PC-9 (cell line): Measurements from ENCODE around the gene GUK1. TPM values are rescaled to one million over a fixed set of nuclear protein-coding genes. Genes with fewer than 3 reads are reported as not detected.

Experiments used
- BruUV-seq: library from RNA; stranded (reverse); fragments of 400-500 nt; replicated peaks from 2 replicates; lab custom pipeline; 2021; lab: Mats Ljungman, UMichigan
- CTCF ChIA-PET: fragments of 300-600 bp; sonication (Branson Sonifier 250); formaldehyde crosslinking; loops from one replicate; lab custom pipeline; 2022; ENCODE audit warnings: antibody characterized with exemption; lab: Charles Lee
- POLR2A ChIA-PET: fragments of 300-600 bp; sonication (Branson Sonifier 250); formaldehyde crosslinking; loops from one replicate; lab custom pipeline; 2022; ENCODE audit warnings: antibody characterized with exemption; ENCODE audit not compliant: unreplicated experiment; lab: Charles Lee
- DNase-seq, 2 experiments: peaks; one replicate each; pipeline versions ENCODE4 v3.0.0 to v3.0.0-alpha.2; 2015 to 2022; ENCODE audit warnings: mixed read lengths in 1 of 2
- H2AFZ ChIP-seq: fragments of 200-600 bp; sonication (generic); 2 replicates; pipeline ENCODE4 v1.8.1; 2017; ENCODE audit warnings: antibody characterized with exemption
- H3F3A ChIP-seq: fragments of 200-600 bp; sonication (generic); 2 replicates; pipeline ENCODE4 v1.8.1; 2017; ENCODE audit warnings: antibody characterized with exemption, mild to moderate bottlenecking, low read depth; ENCODE audit not compliant: insufficient read depth
- H3K27ac ChIP-seq: fragments of 200-600 bp; sonication (generic); 2 replicates; pipeline ENCODE4 v1.6.1; 2016; ENCODE audit warnings: mixed run types
- H3K27me3 ChIP-seq: fragments of 200-600 bp; sonication (generic); 2 replicates; pipeline ENCODE4 v1.6.1; 2016; ENCODE audit warnings: low read depth, mixed run types; ENCODE audit not compliant: insufficient read depth
- H3K36me3 ChIP-seq: fragments of 200-600 bp; sonication (generic); 2 replicates; pipeline ENCODE4 v1.6.1; 2016; ENCODE audit warnings: low read depth, mixed run types
- H3K4me1 ChIP-seq: fragments of 200-600 bp; sonication (generic); replicated peaks from 2 replicates; pipeline ENCODE4 v1.6.1; 2016; ENCODE audit warnings: mixed run types; ENCODE audit not compliant: insufficient read depth
- H3K4me2 ChIP-seq: fragments of 200-600 bp; sonication (generic); 2 replicates; pipeline ENCODE4 v1.6.1; 2017; ENCODE audit warnings: mixed run types
- H3K4me3 ChIP-seq: fragments of 200-600 bp; sonication (generic); 2 replicates; pipeline ENCODE4 v1.6.1; 2016; ENCODE audit warnings: mixed run types
- H3K79me2 ChIP-seq: fragments of 200-600 bp; sonication (generic); 2 replicates; pipeline ENCODE4 v1.6.1; 2017; ENCODE audit warnings: low read depth, mixed run types
- H3K9me2 ChIP-seq: fragments of 200-600 bp; sonication (generic); 2 replicates; pipeline ENCODE4 v1.8.1; 2017; ENCODE audit warnings: mild to moderate bottlenecking; ENCODE audit not compliant: insufficient read depth
- H3K9me3 ChIP-seq: fragments of 200-600 bp; sonication (generic); 2 replicates; pipeline ENCODE4 v1.8.1; 2016; ENCODE audit warnings: low read depth; ENCODE audit not compliant: insufficient read depth
- H4K20me1 ChIP-seq: fragments of 200-600 bp; sonication (generic); 2 replicates; pipeline ENCODE4 v1.8.1; 2017; ENCODE audit not compliant: insufficient read depth
- CTCF ChIP-seq: fragments of 200-600 bp; sonication (generic); conservative IDR thresholded peaks from 2 replicates; pipeline ENCODE4 v1.6.1; 2017; ENCODE audit warnings: mixed run types, antibody characterized with exemption, mild to moderate bottlenecking, moderate library complexity
- EZH2 ChIP-seq: fragments of 200-600 bp; sonication (generic); IDR thresholded peaks from 2 replicates; pipeline ENCODE4 v1.8.0; 2017; ENCODE audit warnings: antibody characterized with exemption, low read depth
- intact Hi-C: fragments of 100-400 bp; cut with micrococcal nuclease; formaldehyde crosslinking; loops from one replicate; pipeline ENCODE4 v1.10.0; 2022; ENCODE audit not compliant: unreplicated experiment
- total RNA-seq: library from RNA; stranded (reverse); gene quantifications from 2 replicates; pipeline ENCODE4 v1.2.3, GENCODE V29; 2021

Gene GUK1
- total RNA-seq, 1 experiment from 2014 or later, result 239 TPM

- no peak overlapping the region for H3K4me2 ChIP-seq
- H3K9me2 ChIP-seq, result no peaks in the 10 kb centered on the region
- no TSS peak for BruUV-seq
- ChIA-PET CTCF (no interaction called here), POLR2A (interaction anchor here (0.6 kb wide), 1 partner anchor 1067 kb away, joined by 3 read pairs; no protein-coding TSS in a partner anchor)
- intact Hi-C loops, result loop anchor here (2.0 kb wide), 1 partner anchor 13 kb away; the partner anchor contains the start of gene GJC2
- no peaks in the 10 kb centered on the region for H3K36me3 ChIP-seq
- H3K27me3 ChIP-seq, result no peaks in the 10 kb centered on the region
- H2AFZ ChIP-seq, result no peak overlapping the region
- H4K20me1 ChIP-seq, result no peaks in the 10 kb centered on the region
- TF ChIP-seq CTCF (no peak), EZH2 (no peak)
- no peak for DNase-seq
- peaks cover 10% of the 10 kb centered on the region for H3K4me1 ChIP-seq
- no peak overlapping the region for H3K27ac ChIP-seq
- H3F3A ChIP-seq, result peaks cover 3% of the 10 kb centered on the region; the same call in 1 of the 2 replicates
- H3K9me3 ChIP-seq, result no peaks in the 10 kb centered on the region
- 0 out of 2 replicates have a peak, but pooled peaks cover 2% of the 10 kb centered on the region for H3K79me2 ChIP-seq
- no peak overlapping the region for H3K4me3 ChIP-seq
Measured at GRCh38 chr1:228161866-228162265, 21.8 kb downstream of the GUK1 start.

GRCh38 chr1:228162286-228163006 lies 22.4 kb downstream of the GUK1 start:
- H3K4me2 ChIP-seq, result no peak overlapping the region
- DNase-seq, result no peak
- H2AFZ ChIP-seq, result no peak overlapping the region
- H3K27ac ChIP-seq, result no peak overlapping the region
- H3K9me3 ChIP-seq, result no peaks in the 10 kb centered on the region
- H3K4me1 ChIP-seq, result peaks cover 13% of the 10 kb centered on the region
- peaks cover 7% of the 10 kb centered on the region; the same call in 1 of the 2 replicates for H3F3A ChIP-seq
- no peaks in the 10 kb centered on the region for H3K36me3 ChIP-seq
- no peak for TF ChIP-seq CTCF
- TF ChIP-seq EZH2, result no peak
- BruUV-seq, result no TSS peak
- H3K4me3 ChIP-seq, result no peak overlapping the region
- H4K20me1 ChIP-seq, result no peaks in the 10 kb centered on the region
- H3K79me2 ChIP-seq, result 0 out of 2 replicates have a peak, but pooled peaks cover 6% of the 10 kb centered on the region
- no peaks in the 10 kb centered on the region for H3K9me2 ChIP-seq
- POLR2A ChIA-PET, result interaction anchor here (0.6 kb wide), 2 partner anchors 29 to 1067 kb away, joined by 3 to 6 read pairs; no protein-coding TSS in a partner anchor
- CTCF ChIA-PET, result no interaction called here
- intact Hi-C loops, result loop anchor here (2.0 kb wide), 1 partner anchor 14 kb away; the partner anchor contains the start of gene GJC2
- no peaks in the 10 kb centered on the region for H3K27me3 ChIP-seq

- no peaks in the 10 kb centered on the region for H3K36me3 ChIP-seq
- H3K79me2 ChIP-seq, result 0 out of 2 replicates have a peak, but pooled peaks cover 14% of the 10 kb centered on the region
- DNase-seq, result peak in 1 of 2 experiments; percentile 83
- H3K4me2 ChIP-seq, result no peak overlapping the region
- H2AFZ ChIP-seq, result no peak overlapping the region
- H3K27me3 ChIP-seq, result no peaks in the 10 kb centered on the region
- TF ChIP-seq CTCF (no peak), EZH2 (no peak)
- no peak overlapping the region for H3K4me3 ChIP-seq
- H3K9me3 ChIP-seq, result no peaks in the 10 kb centered on the region
- no peaks in the 10 kb centered on the region for H4K20me1 ChIP-seq
- no peak overlapping the region for H3K27ac ChIP-seq
- intact Hi-C loops, result loop anchor here (2.0 kb wide), 1 partner anchor 14 kb away; the partner anchor contains the start of gene GJC2
- H3F3A ChIP-seq, result peaks cover 7% of the 10 kb centered on the region; the same call in 1 of the 2 replicates
- no TSS peak for BruUV-seq
- no peaks in the 10 kb centered on the region for H3K9me2 ChIP-seq
- ChIA-PET POLR2A (interaction anchor here (0.6 kb wide), 2 partner anchors 28 to 265 kb away, joined by 4 to 6 read pairs; no protein-coding TSS in a partner anchor), CTCF (interaction anchor here (0.6 kb wide), 1 partner anchor 100 kb away, joined by 3 read pairs; no protein-coding TSS in a partner anchor)
- peaks cover 13% of the 10 kb centered on the region for H3K4me1 ChIP-seq
Measured at GRCh38 chr1:228163007-228163753, 23.1 kb downstream of the GUK1 start.
